ENCODE measurements around the gene MECP2. TPM values are rescaled to one million over a fixed set of nuclear protein-coding genes. Genes with fewer than 3 reads are reported as not detected.

The MECP2 gene
- total RNA-seq, 4 donors from 2014 or later, result 30.7 to 34.9 (median 33.6) TPM

- WGBS, 2 donors, result 33% methylated on average over 21 of the region's 99 CpGs; no CpG with 5 or more reads in 1 of the 2 donors
- no peak for TF ChIP-seq CTCF (IDR thresholded peaks at IDR 0.05)
- TF ChIP-seq POLR2A (IDR thresholded peaks at IDR 0.05), result no peak
- intact Hi-C loops (cut with DNase I; ENCODE audit: low total_unique reads), result no loop called here
- DNase-seq (ENCODE audit: low spot score in 2 of 2), result no peak
- H3K4me3 ChIP-seq (ENCODE audit: low read depth, poor library complexity, severe bottlenecking), result peak within 1 kb of the TSS; percentile 36
These were observed 77.6 kb downstream of the MECP2 start, which contains the start of gene IRAK1 for GRCh38 chrX:154019633-154020528. TSS of gene IRAK1 (minus strand) at chrX:154019902. CDS start at chrX:154019812, 90 bp downstream.

- no peak for DNase-seq (ENCODE audit: low spot score in 2 of 2)
- intact Hi-C loops (cut with DNase I; ENCODE audit: low total_unique reads), result no loop called here
- H3K4me3 ChIP-seq (ENCODE audit: low read depth, poor library complexity, severe bottlenecking), result peak overlapping the region; percentile 36
- TF ChIP-seq POLR2A (IDR thresholded peaks at IDR 0.05), result no peak
- no peak for TF ChIP-seq CTCF (IDR thresholded peaks at IDR 0.05)
- 54% methylated on average over 31 of the region's 45 CpGs; no CpG with 5 or more reads in 1 of the 2 donors for WGBS, 2 donors
These were observed 78.4 kb downstream of the MECP2 start for GRCh38 chrX:154019061-154019621.

- DNase-seq (ENCODE audit: low spot score in 2 of 2), result no peak
- TF ChIP-seq CTCF (IDR thresholded peaks at IDR 0.05) (no peak), POLR2A (IDR thresholded peaks at IDR 0.05) (no peak)
These were observed 78.9 kb downstream of the MECP2 start for GRCh38 chrX:154018518-154019060.

GRCh38 chrX:154017766-154018517, 79.6 kb downstream of the MECP2 start:
- intact Hi-C loops (cut with DNase I; ENCODE audit: low total_unique reads), result no loop called here
- WGBS, 2 donors, result 74 to 80% methylated on average over 16 to 26 of the region's 26 CpGs
- TF ChIP-seq CTCF (IDR thresholded peaks at IDR 0.05), result no peak
- no peak for TF ChIP-seq POLR2A (IDR thresholded peaks at IDR 0.05)
- no peak for DNase-seq (ENCODE audit: low spot score in 2 of 2)
- H3K4me3 ChIP-seq (ENCODE audit: low read depth, poor library complexity, severe bottlenecking), result no peak overlapping the region

More at GRCh38 chrX:154018518-154019060, 78.9 kb downstream of the MECP2 start:
- H3K4me3 ChIP-seq (ENCODE audit: low read depth, poor library complexity, severe bottlenecking), result no peak overlapping the region
- WGBS, 2 donors, result 70 to 85% methylated on average over 2 to 15 of the region's 15 CpGs
- intact Hi-C loops (cut with DNase I; ENCODE audit: low total_unique reads), result no loop called here

- 84 to 86% methylated on average over 3 to 23 of the region's 24 CpGs for WGBS, 2 donors
- DNase-seq (ENCODE audit: low spot score in 2 of 2), result no peak
- intact Hi-C loops (cut with DNase I; ENCODE audit: low total_unique reads), result no loop called here
- TF ChIP-seq POLR2A (IDR thresholded peaks at IDR 0.05) (no peak), CTCF (IDR thresholded peaks at IDR 0.05) (no peak)
- no peak overlapping the region for H3K4me3 ChIP-seq (ENCODE audit: low read depth, poor library complexity, severe bottlenecking)
These were observed 81.0 kb downstream of the MECP2 start for GRCh38 chrX:154016366-154017076.

All from lower leg skin (tissue), 4 donors.